H1 (cell line): ENCODE measurements around the gene NEDD9. TPM values are rescaled to one million over a fixed set of nuclear protein-coding genes. Genes with fewer than 3 reads are reported as not detected.

Source experiments
- BCL11A ChIP-seq, 2 experiments: IDR thresholded peaks; one replicate each; pipeline ENCODE4 v1.6.1; 2011; ENCODE audit warnings: low read depth in 2 of 2, low read length in 2 of 2, mild to moderate bottlenecking in 2 of 2
- GABPA ChIP-seq: IDR thresholded peaks from 2 replicates; pipeline ENCODE4 v1.6.1; 2011; ENCODE audit warnings: mild to moderate bottlenecking, low read length, moderate library complexity, borderline replicate concordance; ENCODE audit not compliant: insufficient read depth
- polyA plus RNA-seq, 7 experiments: library from polyadenylated mRNA; depleted of rRNA in 3 of 7; stranded (reverse) in 5 of 7; unstranded in 2 of 7; fragments of >200 nt in 5 of 7; fragments of 200-250 nt in 2 of 7; gene quantifications; 1 replicate in 5 of 7; 2 replicates in 1 of 7; 4 replicates in 1 of 7; pipeline versions ENCODE4 v1.2.1 to v1.2.3, GENCODE V29; 2011 to 2013; ENCODE audit warnings: missing spikeins in 2 of 7, mixed read lengths in 2 of 7
- total RNA-seq: library from RNA; stranded (reverse); fragmentation: NEBNext Ultra II Directional; extraction: Animal tissue kit (Norgen Biotek cat#: 25700); gene quantifications from 2 replicates; pipeline ENCODE4 v1.2.1, GENCODE V29; 2021

NEDD9 gene
- total and polyA plus RNA-seq, 2 of the 8 experiments (the other 6 are each of a cell fraction or from before 2014, with no cell fraction given): 3.6 to 12.0 TPM

GRCh38 chr6:11142296-11143027, 90.0 kb downstream of the NEDD9 start (continued):
- TF ChIP-seq GABPA (no peak), BCL11A (IDR thresholded peaks at IDR 0.05; ENCODE audit: low read depth in 2 of 2, low read length in 2 of 2) (no peak)
